GM13977 (cell line): ENCODE results near the gene RAB11FIP2.

Experiments
- DNase-seq: peaks from one replicate; pipeline ENCODE4 v3.0.0; 2012; ENCODE audit warnings: low spot score
- in situ Hi-C: fragments of 300-500 bp; cut with MboI; formaldehyde crosslinking; loops from one replicate; pipeline ENCODE4 v1.12.0; 2022; ENCODE audit warnings: low sequenced_read_pairs, low pct_unique_long_range_greater_than_20kb, mixed read lengths, inconsistent platforms; ENCODE audit not compliant: unreplicated experiment
- TF ChIP-seq, protein P1 (sequence below): IDR thresholded peaks from 2 replicates; pipeline ENCODE4 v1.5.1; 2012; ENCODE audit warnings: mild to moderate bottlenecking, control low read depth; ENCODE audit not compliant: insufficient read depth; ENCODE audit errors: extremely low read depth, missing control alignments

Gene RAB11FIP2

DNA sequence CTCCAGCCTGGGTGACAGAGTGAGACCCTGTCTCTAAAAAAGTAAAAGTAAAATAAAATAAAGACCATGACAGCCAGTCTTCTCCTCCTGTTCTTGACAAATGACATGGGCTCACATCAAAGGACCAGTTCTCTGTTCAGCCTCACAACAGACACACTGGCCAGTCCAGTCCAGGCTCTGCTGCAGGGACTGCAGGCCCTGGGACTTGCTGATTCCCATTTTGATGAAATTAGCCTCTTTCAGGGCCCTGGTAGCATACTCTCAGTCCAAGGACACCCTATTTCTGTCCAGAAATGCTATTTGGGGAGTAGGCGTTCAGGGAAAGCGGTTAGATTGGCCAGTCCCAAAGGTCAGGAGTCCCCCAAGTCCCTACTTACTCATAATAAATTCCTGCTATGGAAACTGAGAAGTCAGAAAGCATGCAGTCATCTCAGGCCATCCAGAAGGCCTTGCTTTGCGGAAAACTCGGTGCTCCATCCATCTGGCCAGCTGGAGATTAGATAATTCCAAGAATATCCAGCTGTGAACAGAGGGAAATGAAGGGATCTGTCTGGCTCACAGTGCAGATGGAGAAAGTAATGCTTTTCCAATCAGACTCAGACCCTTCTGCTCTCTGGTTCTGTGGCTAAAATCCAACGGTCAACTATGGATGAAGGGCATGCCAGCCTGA lies 74.4 kb downstream of the RAB11FIP2 start:
- in situ Hi-C loops, result no loop called here
- TF ChIP-seq, protein P1, sequence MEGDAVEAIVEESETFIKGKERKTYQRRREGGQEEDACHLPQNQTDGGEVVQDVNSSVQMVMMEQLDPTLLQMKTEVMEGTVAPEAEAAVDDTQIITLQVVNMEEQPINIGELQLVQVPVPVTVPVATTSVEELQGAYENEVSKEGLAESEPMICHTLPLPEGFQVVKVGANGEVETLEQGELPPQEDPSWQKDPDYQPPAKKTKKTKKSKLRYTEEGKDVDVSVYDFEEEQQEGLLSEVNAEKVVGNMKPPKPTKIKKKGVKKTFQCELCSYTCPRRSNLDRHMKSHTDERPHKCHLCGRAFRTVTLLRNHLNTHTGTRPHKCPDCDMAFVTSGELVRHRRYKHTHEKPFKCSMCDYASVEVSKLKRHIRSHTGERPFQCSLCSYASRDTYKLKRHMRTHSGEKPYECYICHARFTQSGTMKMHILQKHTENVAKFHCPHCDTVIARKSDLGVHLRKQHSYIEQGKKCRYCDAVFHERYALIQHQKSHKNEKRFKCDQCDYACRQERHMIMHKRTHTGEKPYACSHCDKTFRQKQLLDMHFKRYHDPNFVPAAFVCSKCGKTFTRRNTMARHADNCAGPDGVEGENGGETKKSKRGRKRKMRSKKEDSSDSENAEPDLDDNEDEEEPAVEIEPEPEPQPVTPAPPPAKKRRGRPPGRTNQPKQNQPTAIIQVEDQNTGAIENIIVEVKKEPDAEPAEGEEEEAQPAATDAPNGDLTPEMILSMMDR, result no peak
- DNase-seq, result no peak

GRCh38 chr10:117970962-117971361 lies 75.8 kb downstream of the RAB11FIP2 start:
- in situ Hi-C loops, result no loop called here
- DNase-seq, result no peak
- TF ChIP-seq, protein P1, result no peak

- TF ChIP-seq, protein P1, result no peak
- in situ Hi-C loops, result no loop called here
- no peak for DNase-seq
Measured at GRCh38 chr10:117969592-117969991, 77.1 kb downstream of the RAB11FIP2 start.

DNA sequence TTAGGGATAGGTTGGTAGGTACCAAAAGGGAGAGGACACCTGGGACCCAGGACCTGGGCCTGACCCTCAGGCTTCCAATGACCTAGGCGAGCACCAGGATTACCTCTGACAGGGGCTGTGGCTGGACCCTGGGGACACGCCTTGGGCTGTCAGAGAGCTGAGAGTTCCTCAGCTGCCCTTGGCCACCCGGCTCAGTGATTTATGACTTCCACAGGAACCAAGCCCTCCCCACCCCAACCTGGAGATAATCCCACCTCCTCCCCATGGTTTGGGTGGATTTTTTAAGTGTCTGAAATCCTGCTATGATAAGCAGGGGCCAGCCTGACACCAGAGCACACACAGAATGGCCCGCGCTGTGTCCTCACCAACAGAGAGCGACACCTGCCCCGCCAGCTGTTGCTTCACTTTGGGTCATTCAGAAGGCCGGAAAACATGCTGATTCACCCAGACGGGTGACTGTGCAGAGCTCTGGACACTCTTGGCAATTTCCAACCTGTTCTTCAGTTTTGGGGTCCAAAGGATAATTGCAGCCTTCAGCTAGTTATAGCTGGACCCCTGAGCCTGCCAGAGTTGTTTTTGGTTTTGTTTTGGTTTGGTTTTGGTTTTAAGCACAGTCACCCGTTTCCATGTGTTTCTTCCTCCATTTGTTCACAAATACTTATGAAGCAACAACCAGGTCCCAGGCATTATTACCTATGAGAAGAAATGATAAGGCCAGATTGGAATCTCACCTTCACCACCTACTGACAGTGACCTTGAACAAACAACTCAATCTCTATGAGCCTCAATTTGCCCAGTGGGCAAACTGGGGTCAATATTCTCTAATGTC lies 78.2 kb downstream of the RAB11FIP2 start:
- no peak for DNase-seq
- TF ChIP-seq, protein P1, result no peak
- in situ Hi-C loops, result no loop called here

GRCh38 chr10:117967149-117967650 lies 79.5 kb downstream of the RAB11FIP2 start:
- TF ChIP-seq, protein P1, result no peak
- no peak for DNase-seq
- in situ Hi-C loops, result no loop called here

GRCh38 chr10:117965984-117966383 lies 80.8 kb downstream of the RAB11FIP2 start:
- TF ChIP-seq, protein P1, result no peak

More at GRCh38 chr10:117965984-117966383, 80.8 kb downstream of the RAB11FIP2 start:
- no peak for DNase-seq
- in situ Hi-C loops, result no loop called here
